ENCODE measurements around the gene TM9SF1. TPM values are rescaled to one million over a fixed set of nuclear protein-coding genes. Genes with fewer than 3 reads are reported as not detected.

Gene TM9SF1
- total and polyA plus RNA-seq, 2 experiments from 2014 or later = 12.6 to 27.5 TPM

DNA sequence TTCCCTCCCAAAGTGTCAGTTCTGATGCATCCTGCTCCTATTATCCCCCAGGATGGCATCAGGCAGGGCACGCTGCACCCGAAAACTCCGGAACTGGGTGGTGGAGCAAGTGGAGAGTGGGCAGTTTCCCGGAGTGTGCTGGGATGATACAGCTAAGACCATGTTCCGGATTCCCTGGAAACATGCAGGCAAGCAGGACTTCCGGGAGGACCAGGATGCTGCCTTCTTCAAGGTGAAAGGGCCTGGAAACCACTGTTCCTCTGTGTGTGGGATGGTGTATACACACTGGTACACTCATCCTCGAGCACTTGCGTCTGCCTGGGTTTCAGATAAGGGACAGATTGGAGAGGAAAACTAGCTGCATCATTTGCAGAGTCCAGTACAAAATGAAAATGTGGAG is 33.1 kb downstream of the TM9SF1 start:
- no peak for ATAC-seq
- 0 out of 2 replicates have a peak, but pooled peaks cover 5% of the 10 kb centered on the region for H3K36me3 ChIP-seq (ENCODE audit: insufficient read depth)
- TF ChIP-seq, protein P1, sequence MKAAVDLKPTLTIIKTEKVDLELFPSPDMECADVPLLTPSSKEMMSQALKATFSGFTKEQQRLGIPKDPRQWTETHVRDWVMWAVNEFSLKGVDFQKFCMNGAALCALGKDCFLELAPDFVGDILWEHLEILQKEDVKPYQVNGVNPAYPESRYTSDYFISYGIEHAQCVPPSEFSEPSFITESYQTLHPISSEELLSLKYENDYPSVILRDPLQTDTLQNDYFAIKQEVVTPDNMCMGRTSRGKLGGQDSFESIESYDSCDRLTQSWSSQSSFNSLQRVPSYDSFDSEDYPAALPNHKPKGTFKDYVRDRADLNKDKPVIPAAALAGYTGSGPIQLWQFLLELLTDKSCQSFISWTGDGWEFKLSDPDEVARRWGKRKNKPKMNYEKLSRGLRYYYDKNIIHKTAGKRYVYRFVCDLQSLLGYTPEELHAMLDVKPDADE (IDR thresholded peaks at IDR 0.05) = no peak
- TF ChIP-seq, protein P2, sequence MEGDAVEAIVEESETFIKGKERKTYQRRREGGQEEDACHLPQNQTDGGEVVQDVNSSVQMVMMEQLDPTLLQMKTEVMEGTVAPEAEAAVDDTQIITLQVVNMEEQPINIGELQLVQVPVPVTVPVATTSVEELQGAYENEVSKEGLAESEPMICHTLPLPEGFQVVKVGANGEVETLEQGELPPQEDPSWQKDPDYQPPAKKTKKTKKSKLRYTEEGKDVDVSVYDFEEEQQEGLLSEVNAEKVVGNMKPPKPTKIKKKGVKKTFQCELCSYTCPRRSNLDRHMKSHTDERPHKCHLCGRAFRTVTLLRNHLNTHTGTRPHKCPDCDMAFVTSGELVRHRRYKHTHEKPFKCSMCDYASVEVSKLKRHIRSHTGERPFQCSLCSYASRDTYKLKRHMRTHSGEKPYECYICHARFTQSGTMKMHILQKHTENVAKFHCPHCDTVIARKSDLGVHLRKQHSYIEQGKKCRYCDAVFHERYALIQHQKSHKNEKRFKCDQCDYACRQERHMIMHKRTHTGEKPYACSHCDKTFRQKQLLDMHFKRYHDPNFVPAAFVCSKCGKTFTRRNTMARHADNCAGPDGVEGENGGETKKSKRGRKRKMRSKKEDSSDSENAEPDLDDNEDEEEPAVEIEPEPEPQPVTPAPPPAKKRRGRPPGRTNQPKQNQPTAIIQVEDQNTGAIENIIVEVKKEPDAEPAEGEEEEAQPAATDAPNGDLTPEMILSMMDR (conservative IDR thresholded peaks at IDR 0.05; ENCODE audit: low read depth in 2 of 2) = no peak
- no peak for TF ChIP-seq EZH2phosphoT487 (IDR thresholded peaks at IDR 0.05; ENCODE audit: unreplicated experiment)
- TF ChIP-seq, protein P3, sequence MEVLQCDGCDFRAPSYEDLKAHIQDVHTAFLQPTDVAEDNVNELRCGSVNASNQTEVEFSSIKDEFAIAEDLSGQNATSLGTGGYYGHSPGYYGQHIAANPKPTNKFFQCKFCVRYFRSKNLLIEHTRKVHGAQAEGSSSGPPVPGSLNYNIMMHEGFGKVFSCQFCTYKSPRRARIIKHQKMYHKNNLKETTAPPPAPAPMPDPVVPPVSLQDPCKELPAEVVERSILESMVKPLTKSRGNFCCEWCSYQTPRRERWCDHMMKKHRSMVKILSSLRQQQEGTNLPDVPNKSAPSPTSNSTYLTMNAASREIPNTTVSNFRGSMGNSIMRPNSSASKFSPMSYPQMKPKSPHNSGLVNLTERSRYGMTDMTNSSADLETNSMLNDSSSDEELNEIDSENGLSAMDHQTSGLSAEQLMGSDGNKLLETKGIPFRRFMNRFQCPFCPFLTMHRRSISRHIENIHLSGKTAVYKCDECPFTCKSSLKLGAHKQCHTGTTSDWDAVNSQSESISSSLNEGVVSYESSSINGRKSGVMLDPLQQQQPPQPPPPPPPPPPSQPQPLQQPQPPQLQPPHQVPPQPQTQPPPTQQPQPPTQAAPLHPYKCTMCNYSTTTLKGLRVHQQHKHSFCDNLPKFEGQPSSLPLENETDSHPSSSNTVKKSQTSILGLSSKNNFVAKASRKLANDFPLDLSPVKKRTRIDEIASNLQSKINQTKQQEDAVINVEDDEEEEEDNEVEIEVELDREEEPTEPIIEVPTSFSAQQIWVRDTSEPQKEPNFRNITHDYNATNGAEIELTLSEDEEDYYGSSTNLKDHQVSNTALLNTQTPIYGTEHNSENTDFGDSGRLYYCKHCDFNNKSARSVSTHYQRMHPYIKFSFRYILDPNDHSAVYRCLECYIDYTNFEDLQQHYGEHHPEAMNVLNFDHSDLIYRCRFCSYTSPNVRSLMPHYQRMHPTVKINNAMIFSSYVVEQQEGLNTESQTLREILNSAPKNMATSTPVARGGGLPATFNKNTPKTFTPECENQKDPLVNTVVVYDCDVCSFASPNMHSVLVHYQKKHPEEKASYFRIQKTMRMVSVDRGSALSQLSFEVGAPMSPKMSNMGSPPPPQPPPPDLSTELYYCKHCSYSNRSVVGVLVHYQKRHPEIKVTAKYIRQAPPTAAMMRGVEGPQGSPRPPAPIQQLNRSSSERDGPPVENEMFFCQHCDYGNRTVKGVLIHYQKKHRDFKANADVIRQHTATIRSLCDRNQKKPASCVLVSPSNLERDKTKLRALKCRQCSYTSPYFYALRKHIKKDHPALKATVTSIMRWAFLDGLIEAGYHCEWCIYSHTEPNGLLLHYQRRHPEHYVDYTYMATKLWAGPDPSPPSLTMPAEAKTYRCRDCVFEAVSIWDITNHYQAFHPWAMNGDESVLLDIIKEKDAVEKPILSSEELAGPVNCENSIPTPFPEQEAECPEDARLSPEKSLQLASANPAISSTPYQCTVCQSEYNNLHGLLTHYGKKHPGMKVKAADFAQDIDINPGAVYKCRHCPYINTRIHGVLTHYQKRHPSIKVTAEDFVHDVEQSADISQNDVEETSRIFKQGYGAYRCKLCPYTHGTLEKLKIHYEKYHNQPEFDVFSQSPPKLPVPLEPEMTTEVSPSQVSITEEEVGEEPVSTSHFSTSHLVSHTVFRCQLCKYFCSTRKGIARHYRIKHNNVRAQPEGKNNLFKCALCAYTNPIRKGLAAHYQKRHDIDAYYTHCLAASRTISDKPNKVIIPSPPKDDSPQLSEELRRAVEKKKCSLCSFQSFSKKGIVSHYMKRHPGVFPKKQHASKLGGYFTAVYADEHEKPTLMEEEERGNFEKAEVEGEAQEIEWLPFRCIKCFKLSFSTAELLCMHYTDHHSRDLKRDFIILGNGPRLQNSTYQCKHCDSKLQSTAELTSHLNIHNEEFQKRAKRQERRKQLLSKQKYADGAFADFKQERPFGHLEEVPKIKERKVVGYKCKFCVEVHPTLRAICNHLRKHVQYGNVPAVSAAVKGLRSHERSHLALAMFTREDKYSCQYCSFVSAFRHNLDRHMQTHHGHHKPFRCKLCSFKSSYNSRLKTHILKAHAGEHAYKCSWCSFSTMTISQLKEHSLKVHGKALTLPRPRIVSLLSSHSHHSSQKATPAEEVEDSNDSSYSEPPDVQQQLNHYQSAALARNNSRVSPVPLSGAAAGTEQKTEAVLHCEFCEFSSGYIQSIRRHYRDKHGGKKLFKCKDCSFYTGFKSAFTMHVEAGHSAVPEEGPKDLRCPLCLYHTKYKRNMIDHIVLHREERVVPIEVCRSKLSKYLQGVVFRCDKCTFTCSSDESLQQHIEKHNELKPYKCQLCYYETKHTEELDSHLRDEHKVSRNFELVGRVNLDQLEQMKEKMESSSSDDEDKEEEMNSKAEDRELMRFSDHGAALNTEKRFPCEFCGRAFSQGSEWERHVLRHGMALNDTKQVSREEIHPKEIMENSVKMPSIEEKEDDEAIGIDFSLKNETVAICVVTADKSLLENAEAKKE (CRISPR knock-in tag; IDR thresholded peaks at IDR 0.05) = no peak
- TF ChIP-seq EZH2 (IDR thresholded peaks at IDR 0.05; ENCODE audit: low read depth, unreplicated experiment) = no peak
- TF ChIP-seq, protein P4, sequence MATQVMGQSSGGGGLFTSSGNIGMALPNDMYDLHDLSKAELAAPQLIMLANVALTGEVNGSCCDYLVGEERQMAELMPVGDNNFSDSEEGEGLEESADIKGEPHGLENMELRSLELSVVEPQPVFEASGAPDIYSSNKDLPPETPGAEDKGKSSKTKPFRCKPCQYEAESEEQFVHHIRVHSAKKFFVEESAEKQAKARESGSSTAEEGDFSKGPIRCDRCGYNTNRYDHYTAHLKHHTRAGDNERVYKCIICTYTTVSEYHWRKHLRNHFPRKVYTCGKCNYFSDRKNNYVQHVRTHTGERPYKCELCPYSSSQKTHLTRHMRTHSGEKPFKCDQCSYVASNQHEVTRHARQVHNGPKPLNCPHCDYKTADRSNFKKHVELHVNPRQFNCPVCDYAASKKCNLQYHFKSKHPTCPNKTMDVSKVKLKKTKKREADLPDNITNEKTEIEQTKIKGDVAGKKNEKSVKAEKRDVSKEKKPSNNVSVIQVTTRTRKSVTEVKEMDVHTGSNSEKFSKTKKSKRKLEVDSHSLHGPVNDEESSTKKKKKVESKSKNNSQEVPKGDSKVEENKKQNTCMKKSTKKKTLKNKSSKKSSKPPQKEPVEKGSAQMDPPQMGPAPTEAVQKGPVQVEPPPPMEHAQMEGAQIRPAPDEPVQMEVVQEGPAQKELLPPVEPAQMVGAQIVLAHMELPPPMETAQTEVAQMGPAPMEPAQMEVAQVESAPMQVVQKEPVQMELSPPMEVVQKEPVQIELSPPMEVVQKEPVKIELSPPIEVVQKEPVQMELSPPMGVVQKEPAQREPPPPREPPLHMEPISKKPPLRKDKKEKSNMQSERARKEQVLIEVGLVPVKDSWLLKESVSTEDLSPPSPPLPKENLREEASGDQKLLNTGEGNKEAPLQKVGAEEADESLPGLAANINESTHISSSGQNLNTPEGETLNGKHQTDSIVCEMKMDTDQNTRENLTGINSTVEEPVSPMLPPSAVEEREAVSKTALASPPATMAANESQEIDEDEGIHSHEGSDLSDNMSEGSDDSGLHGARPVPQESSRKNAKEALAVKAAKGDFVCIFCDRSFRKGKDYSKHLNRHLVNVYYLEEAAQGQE (IDR thresholded peaks at IDR 0.05; ENCODE audit: unreplicated experiment) = no peak
- TF ChIP-seq ZNF331 (CRISPR knock-in tag; IDR thresholded peaks at IDR 0.05; ENCODE audit: low read depth) = no peak
- no peak for TF ChIP-seq POLR2AphosphoS5 (IDR thresholded peaks at IDR 0.05; ENCODE audit: low read depth)

More for the DNA sequence above, 33.1 kb downstream of the TM9SF1 start:
- Histone ChIP-seq H3K4me3 (no peak overlapping the region), H2AFZ (no peak overlapping the region), H3K4me2 (no peak overlapping the region), H3K9me2 (ENCODE audit: insufficient read depth) (no peaks in the 10 kb centered on the region), H3K27me3 (ENCODE audit: insufficient read depth) (no peaks in the 10 kb centered on the region), H3F3A (replicated peaks; ENCODE audit: low read depth) (peaks cover 12% of the 10 kb centered on the region; the same call in 1 of the 2 replicates), H4K20me1 (replicated peaks; ENCODE audit: insufficient read depth) (peaks cover 3% of the 10 kb centered on the region; the same call in 1 of the 2 replicates), H3K79me2 (replicated peaks; ENCODE audit: insufficient read depth) (no peaks in the 10 kb centered on the region), H3K4me1 (ENCODE audit: insufficient read depth) (peaks cover 11% of the 10 kb centered on the region), H3K27ac (ENCODE audit: low read depth) (no peak overlapping the region)
- H3K4me3 Mint-ChIP-seq = peak overlapping the region; percentile 69
- no peak overlapping the region for H3K27ac Mint-ChIP-seq
- no peaks in the 10 kb centered on the region for H3K9me3 Mint-ChIP-seq
- H3K36me3 Mint-ChIP-seq (ENCODE audit: low read depth) = peaks cover 55% of the 10 kb centered on the region
- peaks cover 9% of the 10 kb centered on the region for H3K4me1 Mint-ChIP-seq
- no peak for DNase-seq (ENCODE audit: low spot score)
- H3K27me3 Mint-ChIP-seq (ENCODE audit: insufficient read depth, low read depth, poor library complexity) = peaks cover 4% of the 10 kb centered on the region

Measured in GM23338 (cell line).